K562 (cell line): ENCODE data around the gene CFAP126. TPM values are rescaled to one million over a fixed set of nuclear protein-coding genes. Genes with fewer than 3 reads are reported as not detected.

Source experiments
- POLR3G ChIP-seq: IDR thresholded peaks from 2 replicates; pipeline ENCODE4 v1.6.1; 2011; ENCODE audit not compliant: insufficient read length, insufficient replicate concordance; ENCODE audit errors: extremely low read depth
- RAD21 ChIP-seq, 2 experiments: fragments of 250-450 bp in 1 of 2; fragments of 450-650 bp in 1 of 2; sonication (Bioruptor Pico) in 1 of 2; formaldehyde crosslinking in 1 of 2; IDR thresholded peaks in 1 of 2; conservative IDR thresholded peaks in 1 of 2; 2 replicates each; pipeline versions ENCODE4 v1.4.0 to v1.8.0; 2020 to 2022; ENCODE audit warnings: mild to moderate bottlenecking in 2 of 2, moderate library complexity in 1 of 2
- polyA plus RNA-seq, 8 experiments: library from polyadenylated mRNA; depleted of rRNA in 4 of 8; stranded (reverse) in 5 of 8; unstranded in 3 of 8; fragments of >200 nt; fragmentation: Nextera tagmentation in 2 of 8; fragmentation: Illumina TruSeq in 1 of 8; extraction: Ambion mirVana in 2 of 8; extraction: Trizol in 1 of 8; gene quantifications; 2 replicates each; pipeline versions ENCODE4 v1.2.1 to v1.2.3, GENCODE V29; 2011 to 2014; ENCODE audit warnings: inconsistent platforms in 1 of 8, missing spikeins in 1 of 8
- total RNA-seq, 7 experiments: library from RNA; depleted of rRNA in 6 of 7; stranded (reverse); fragments of >200 nt in 6 of 7; fragmentation: Illumina TruSeq in 2 of 7; extraction: Trizol in 2 of 7; gene quantifications; 2 replicates each; pipeline versions ENCODE4 v1.2.1 to v1.2.3, GENCODE V29; 2011 to 2021; ENCODE audit warnings: low replicate concordance in 1 of 7
- TF ChIP-seq, protein P1 (sequence below): fragments of 450-650 bp; formaldehyde crosslinking; IDR thresholded peaks from 2 replicates; pipeline ENCODE4 v1.4.0; 2020; ENCODE audit warnings: mild to moderate bottlenecking, moderate library complexity
- TF ChIP-seq, protein P2 (sequence below): sonication (generic); IDR thresholded peaks from 2 replicates; pipeline ENCODE4 v1.6.1; 2016
- TF ChIP-seq, protein P3 (sequence below), 3 experiments: IDR thresholded peaks in 2 of 3; conservative IDR thresholded peaks in 1 of 3; 2 replicates each; pipeline ENCODE4 v1.5.1; 2011 to 2012; ENCODE audit warnings: low read length in 3 of 3, mild to moderate bottlenecking in 3 of 3, control low read depth in 2 of 3, improper control_type of control experiment in 1 of 3, inconsistent platforms in 1 of 3, low read depth in 1 of 3, mixed read lengths in 1 of 3, moderate library complexity in 1 of 3; ENCODE audit not compliant: insufficient read depth in 2 of 3

Gene CFAP126
- total and polyA plus RNA-seq, 9 of the 15 experiments (the other 6 are each of a cell fraction or from before 2014, with no cell fraction given), result not detected

DNA sequence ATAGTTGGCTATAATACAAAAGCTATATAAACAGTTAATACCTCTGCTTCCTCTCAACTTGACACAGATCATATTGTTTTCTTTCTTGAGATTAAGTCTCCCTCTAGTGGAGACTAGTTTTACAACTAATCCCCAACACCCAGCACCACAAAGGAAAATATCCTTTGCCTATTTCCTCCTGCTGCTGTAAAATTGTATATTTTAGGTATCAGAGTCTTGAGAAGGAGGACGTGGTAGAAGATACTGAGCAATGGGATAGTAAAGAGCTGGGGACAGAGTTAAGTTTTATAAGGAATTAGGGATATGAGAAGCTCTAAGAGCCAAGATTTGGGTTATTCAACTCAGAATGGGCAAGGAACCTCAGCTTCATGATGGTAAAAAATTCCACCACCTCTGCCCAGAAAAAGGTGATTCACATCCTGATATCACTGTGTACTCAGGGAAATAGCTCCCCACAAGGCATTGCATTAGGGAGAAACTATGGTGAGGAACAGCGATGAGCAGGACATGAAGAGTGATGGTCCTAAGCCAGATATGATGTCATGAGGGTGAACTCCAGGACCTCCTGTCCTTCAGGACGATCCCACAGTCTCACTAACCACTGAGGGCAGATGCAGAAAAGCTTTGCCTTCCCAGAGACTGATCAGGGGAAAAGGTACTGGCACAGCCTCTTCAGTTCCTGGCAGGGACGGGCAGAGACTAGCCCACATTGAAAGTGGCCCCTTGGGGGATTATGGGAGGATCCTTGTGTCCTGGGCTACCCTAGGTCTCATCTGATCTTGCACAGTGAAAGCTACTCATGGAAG is 14.7 kb upstream of the CFAP126 start (continued):
- TF ChIP-seq, protein P1, sequence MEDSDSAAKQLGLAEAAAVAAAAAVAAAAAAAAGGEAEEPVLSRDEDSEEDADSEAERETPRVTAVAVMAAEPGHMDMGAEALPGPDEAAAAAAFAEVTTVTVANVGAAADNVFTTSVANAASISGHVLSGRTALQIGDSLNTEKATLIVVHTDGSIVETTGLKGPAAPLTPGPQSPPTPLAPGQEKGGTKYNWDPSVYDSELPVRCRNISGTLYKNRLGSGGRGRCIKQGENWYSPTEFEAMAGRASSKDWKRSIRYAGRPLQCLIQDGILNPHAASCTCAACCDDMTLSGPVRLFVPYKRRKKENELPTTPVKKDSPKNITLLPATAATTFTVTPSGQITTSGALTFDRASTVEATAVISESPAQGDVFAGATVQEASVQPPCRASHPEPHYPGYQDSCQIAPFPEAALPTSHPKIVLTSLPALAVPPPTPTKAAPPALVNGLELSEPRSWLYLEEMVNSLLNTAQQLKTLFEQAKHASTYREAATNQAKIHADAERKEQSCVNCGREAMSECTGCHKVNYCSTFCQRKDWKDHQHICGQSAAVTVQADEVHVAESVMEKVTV, result 0 out of 2 replicates have a peak, but pooled peaks have one; percentile 26
- TF ChIP-seq, protein P2, sequence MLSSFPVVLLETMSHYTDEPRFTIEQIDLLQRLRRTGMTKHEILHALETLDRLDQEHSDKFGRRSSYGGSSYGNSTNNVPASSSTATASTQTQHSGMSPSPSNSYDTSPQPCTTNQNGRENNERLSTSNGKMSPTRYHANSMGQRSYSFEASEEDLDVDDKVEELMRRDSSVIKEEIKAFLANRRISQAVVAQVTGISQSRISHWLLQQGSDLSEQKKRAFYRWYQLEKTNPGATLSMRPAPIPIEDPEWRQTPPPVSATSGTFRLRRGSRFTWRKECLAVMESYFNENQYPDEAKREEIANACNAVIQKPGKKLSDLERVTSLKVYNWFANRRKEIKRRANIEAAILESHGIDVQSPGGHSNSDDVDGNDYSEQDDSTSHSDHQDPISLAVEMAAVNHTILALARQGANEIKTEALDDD, result peak; percentile 67
- no peak for TF ChIP-seq POLR3G
- peak; percentile 75 to 84 for TF ChIP-seq RAD21 (CRISPR knock-in tag; conservative IDR thresholded peaks at IDR 0.05 in 1 of 2, IDR thresholded peaks at IDR 0.05 in 1 of 2)
- TF ChIP-seq, protein P3, sequence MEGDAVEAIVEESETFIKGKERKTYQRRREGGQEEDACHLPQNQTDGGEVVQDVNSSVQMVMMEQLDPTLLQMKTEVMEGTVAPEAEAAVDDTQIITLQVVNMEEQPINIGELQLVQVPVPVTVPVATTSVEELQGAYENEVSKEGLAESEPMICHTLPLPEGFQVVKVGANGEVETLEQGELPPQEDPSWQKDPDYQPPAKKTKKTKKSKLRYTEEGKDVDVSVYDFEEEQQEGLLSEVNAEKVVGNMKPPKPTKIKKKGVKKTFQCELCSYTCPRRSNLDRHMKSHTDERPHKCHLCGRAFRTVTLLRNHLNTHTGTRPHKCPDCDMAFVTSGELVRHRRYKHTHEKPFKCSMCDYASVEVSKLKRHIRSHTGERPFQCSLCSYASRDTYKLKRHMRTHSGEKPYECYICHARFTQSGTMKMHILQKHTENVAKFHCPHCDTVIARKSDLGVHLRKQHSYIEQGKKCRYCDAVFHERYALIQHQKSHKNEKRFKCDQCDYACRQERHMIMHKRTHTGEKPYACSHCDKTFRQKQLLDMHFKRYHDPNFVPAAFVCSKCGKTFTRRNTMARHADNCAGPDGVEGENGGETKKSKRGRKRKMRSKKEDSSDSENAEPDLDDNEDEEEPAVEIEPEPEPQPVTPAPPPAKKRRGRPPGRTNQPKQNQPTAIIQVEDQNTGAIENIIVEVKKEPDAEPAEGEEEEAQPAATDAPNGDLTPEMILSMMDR (IDR thresholded peaks at IDR 0.05 in 2 of 3, conservative IDR thresholded peaks at IDR 0.05 in 1 of 3; ENCODE audit: insufficient read depth in 2 of 3, low read depth in 1 of 3, low read length in 3 of 3), result peak; percentile 55 to 78 (median 58); a peak in 5 of 6 replicates
